ENCODE measurements around the gene PRSS53.

Gene PRSS53

GRCh38 chr16:31077592-31078396 is 10.9 kb downstream of the PRSS53 start:
- DNase-seq (ENCODE audit: low spot score) = no peak

GRCh38 chr16:31077024-31077423 is 11.7 kb downstream of the PRSS53 start:
- no peak for DNase-seq (ENCODE audit: low spot score)

GRCh38 chr16:31076319-31076718 is 12.4 kb downstream of the PRSS53 start:
- no peak for DNase-seq (ENCODE audit: low spot score)

- no peak for DNase-seq (ENCODE audit: low spot score)
Observed at GRCh38 chr16:31074814-31075183, 13.9 kb downstream of the PRSS53 start.

GRCh38 chr16:31073970-31074813 is 14.6 kb downstream of the PRSS53 start, which contains the start of the genes ZNF646 and ZNF668:
Gene ZNF646 (plus strand): TSS chr16:31074422. CDS start chr16:31076325, 1,903 bp downstream.
Gene ZNF668 (minus strand): TSS chr16:31074240. CDS start chr16:31064459, 9,781 bp downstream.
- DNase-seq (ENCODE audit: low spot score) = peak; percentile 96

GRCh38 chr16:31073142-31073969 is 15.4 kb downstream of the PRSS53 start:
- DNase-seq (ENCODE audit: low spot score) = peak; percentile 94

GRCh38 chr16:31072540-31073141 is 16.1 kb downstream of the PRSS53 start:
- DNase-seq (ENCODE audit: low spot score) = no peak

GRCh38 chr16:31071861-31072260 is 16.9 kb downstream of the PRSS53 start:
- DNase-seq (ENCODE audit: low spot score) = no peak

- DNase-seq (ENCODE audit: low spot score) = no peak
Observed at GRCh38 chr16:31067342-31067741, 21.4 kb downstream of the PRSS53 start.

- peak; percentile 58 for DNase-seq (ENCODE audit: low spot score)
Observed at GRCh38 chr16:31064882-31065461, 23.8 kb downstream of the PRSS53 start.

- DNase-seq (ENCODE audit: low spot score) = no peak
Observed at GRCh38 chr16:31063843-31064611, 24.7 kb downstream of the PRSS53 start.

GRCh38 chr16:31063495-31063842 is 25.3 kb downstream of the PRSS53 start:
- DNase-seq (ENCODE audit: low spot score) = no peak

- DNase-seq (ENCODE audit: low spot score) = no peak
Observed at GRCh38 chr16:31061813-31062440, 26.8 kb downstream of the PRSS53 start.

GRCh38 chr16:31061126-31061812 is 27.5 kb downstream of the PRSS53 start:
- no peak for DNase-seq (ENCODE audit: low spot score)

GRCh38 chr16:31055613-31056012 is 33.1 kb downstream of the PRSS53 start:
- no peak for DNase-seq (ENCODE audit: low spot score)

GRCh38 chr16:31052114-31052513 is 36.6 kb downstream of the PRSS53 start:
- DNase-seq (ENCODE audit: low spot score) = no peak

- DNase-seq (ENCODE audit: low spot score) = no peak
Observed at GRCh38 chr16:31050280-31051030, 38.3 kb downstream of the PRSS53 start.

GRCh38 chr16:31043898-31044481 is 44.8 kb downstream of the PRSS53 start:
- no peak for DNase-seq (ENCODE audit: low spot score)

Data from ecto neural progenitor cell (in vitro differentiated cells).